ENCODE measurements around the gene BICRA. TPM values are rescaled to one million over a fixed set of nuclear protein-coding genes. Genes with fewer than 3 reads are reported as not detected.

BICRA gene
- total RNA-seq, 2 donors from 2014 or later, result 32.1 to 34.8 TPM

- H3K36me3 Mint-ChIP-seq (ENCODE audit: low read depth), result no peaks in the 10 kb centered on the region
- H3K4me1 Mint-ChIP-seq, result peaks cover 27% of the 10 kb centered on the region
- H3K27ac Mint-ChIP-seq, result peak overlapping the region; percentile 78
- peak overlapping the region; percentile 93 for H3K4me3 Mint-ChIP-seq
- DNase-seq (peak; percentile 22 to 40 (median 35)), ATAC-seq (peak; percentile 13)
- no peaks in the 10 kb centered on the region for H3K27me3 Mint-ChIP-seq
- no peaks in the 10 kb centered on the region for H3K9me3 ChIP-seq (ENCODE audit: control insufficient read depth, low read length, poor library complexity, severe bottlenecking)
Observed at GRCh38 chr19:47609906-47610894, 1.3 kb downstream of the BICRA start.

GRCh38 chr19:47610902-47611301 is 2.0 kb downstream of the BICRA start:
- Mint-ChIP-seq H3K36me3 (ENCODE audit: low read depth) (no peaks in the 10 kb centered on the region), H3K27me3 (no peaks in the 10 kb centered on the region), H3K27ac (peak overlapping the region; percentile 78), H3K4me3 (peak overlapping the region; percentile 93), H3K4me1 (peaks cover 30% of the 10 kb centered on the region)
- no peaks in the 10 kb centered on the region for H3K9me3 ChIP-seq (ENCODE audit: control insufficient read depth, low read length, poor library complexity, severe bottlenecking)
- ATAC-seq, result no peak
- no peak for DNase-seq

- Mint-ChIP-seq H3K27ac (peak overlapping the region; percentile 59), H3K4me3 (peak overlapping the region; percentile 36), H3K4me1 (peaks cover 31% of the 10 kb centered on the region), H3K27me3 (no peaks in the 10 kb centered on the region), H3K36me3 (ENCODE audit: low read depth) (no peaks in the 10 kb centered on the region)
- no peak for ATAC-seq
- H3K9me3 ChIP-seq (ENCODE audit: control insufficient read depth, low read length, poor library complexity, severe bottlenecking), result no peaks in the 10 kb centered on the region
- DNase-seq, result no peak
Observed at GRCh38 chr19:47613165-47614020, 4.5 kb downstream of the BICRA start.

GRCh38 chr19:47614021-47614295 is 5.0 kb downstream of the BICRA start:
- H3K4me3 Mint-ChIP-seq, result no peak overlapping the region
- H3K4me1 Mint-ChIP-seq, result peaks cover 31% of the 10 kb centered on the region
- no peaks in the 10 kb centered on the region for H3K9me3 ChIP-seq (ENCODE audit: control insufficient read depth, low read length, poor library complexity, severe bottlenecking)
- no peaks in the 10 kb centered on the region for H3K36me3 Mint-ChIP-seq (ENCODE audit: low read depth)
- H3K27ac Mint-ChIP-seq, result no peak overlapping the region
- no peak for ATAC-seq
- no peaks in the 10 kb centered on the region for H3K27me3 Mint-ChIP-seq
- DNase-seq, result no peak

GRCh38 chr19:47614559-47614958 is 5.6 kb downstream of the BICRA start:
- Mint-ChIP-seq H3K27ac (no peak overlapping the region), H3K4me1 (peaks cover 34% of the 10 kb centered on the region)
- ATAC-seq, result no peak

GRCh38 chr19:47615230-47615629 is 6.3 kb downstream of the BICRA start:
- Mint-ChIP-seq H3K4me3 (peak overlapping the region; percentile 7), H3K27ac (no peak overlapping the region), H3K27me3 (no peaks in the 10 kb centered on the region), H3K4me1 (peaks cover 40% of the 10 kb centered on the region), H3K36me3 (ENCODE audit: low read depth) (no peaks in the 10 kb centered on the region)
- H3K9me3 ChIP-seq (ENCODE audit: control insufficient read depth, low read length, poor library complexity, severe bottlenecking), result no peaks in the 10 kb centered on the region
- no peak for ATAC-seq
- no peak for DNase-seq

More at GRCh38 chr19:47614559-47614958, 5.6 kb downstream of the BICRA start:
- no peaks in the 10 kb centered on the region for H3K9me3 ChIP-seq (ENCODE audit: control insufficient read depth, low read length, poor library complexity, severe bottlenecking)
- no peak overlapping the region for H3K4me3 Mint-ChIP-seq
- DNase-seq, result no peak
- no peaks in the 10 kb centered on the region for H3K27me3 Mint-ChIP-seq
- no peaks in the 10 kb centered on the region for H3K36me3 Mint-ChIP-seq (ENCODE audit: low read depth)

GRCh38 chr19:47615714-47616113 is 6.8 kb downstream of the BICRA start:
- no peak overlapping the region for H3K27ac Mint-ChIP-seq
- no peak overlapping the region for H3K4me3 Mint-ChIP-seq

GRCh38 chr19:47618771-47619170 is 9.8 kb downstream of the BICRA start:
- ATAC-seq (no peak), DNase-seq (no peak)
- Mint-ChIP-seq H3K27ac (no peak overlapping the region), H3K4me1 (peaks cover 31% of the 10 kb centered on the region), H3K27me3 (no peaks in the 10 kb centered on the region), H3K4me3 (no peak overlapping the region), H3K36me3 (ENCODE audit: low read depth) (peaks cover 2% of the 10 kb centered on the region)
- H3K9me3 ChIP-seq (ENCODE audit: control insufficient read depth, low read length, poor library complexity, severe bottlenecking), result no peaks in the 10 kb centered on the region

More at GRCh38 chr19:47615714-47616113, 6.8 kb downstream of the BICRA start:
- H3K4me1 Mint-ChIP-seq, result peaks cover 39% of the 10 kb centered on the region
- H3K27me3 Mint-ChIP-seq, result no peaks in the 10 kb centered on the region
- DNase-seq, result no peak
- no peaks in the 10 kb centered on the region for H3K9me3 ChIP-seq (ENCODE audit: control insufficient read depth, low read length, poor library complexity, severe bottlenecking)
- H3K36me3 Mint-ChIP-seq (ENCODE audit: low read depth), result peaks cover under 1% of the 10 kb centered on the region
- no peak for ATAC-seq

GRCh38 chr19:47619763-47620162 is 10.8 kb downstream of the BICRA start:
- Mint-ChIP-seq H3K4me3 (no peak overlapping the region), H3K36me3 (ENCODE audit: low read depth) (peaks cover 2% of the 10 kb centered on the region), H3K27ac (peak overlapping the region; percentile 21), H3K4me1 (peaks cover 33% of the 10 kb centered on the region), H3K27me3 (no peaks in the 10 kb centered on the region)
- no peak for DNase-seq
- H3K9me3 ChIP-seq (ENCODE audit: control insufficient read depth, low read length, poor library complexity, severe bottlenecking), result no peaks in the 10 kb centered on the region
- ATAC-seq, result no peak

- Mint-ChIP-seq H3K27me3 (no peaks in the 10 kb centered on the region), H3K36me3 (ENCODE audit: low read depth) (peaks cover 2% of the 10 kb centered on the region), H3K4me3 (no peak overlapping the region), H3K4me1 (peaks cover 35% of the 10 kb centered on the region), H3K27ac (no peak overlapping the region)
- no peak for DNase-seq
- ATAC-seq, result no peak
- H3K9me3 ChIP-seq (ENCODE audit: control insufficient read depth, low read length, poor library complexity, severe bottlenecking), result no peaks in the 10 kb centered on the region
Observed at GRCh38 chr19:47623151-47623920, 14.4 kb downstream of the BICRA start.

GRCh38 chr19:47623921-47624391 is 15.0 kb downstream of the BICRA start:
- Mint-ChIP-seq H3K27ac (peak overlapping the region; percentile 16), H3K36me3 (ENCODE audit: low read depth) (peaks cover 2% of the 10 kb centered on the region), H3K4me3 (no peak overlapping the region), H3K27me3 (no peaks in the 10 kb centered on the region), H3K4me1 (peaks cover 35% of the 10 kb centered on the region)
- H3K9me3 ChIP-seq (ENCODE audit: control insufficient read depth, low read length, poor library complexity, severe bottlenecking), result no peaks in the 10 kb centered on the region
- DNase-seq, result no peak
- ATAC-seq, result no peak

- ATAC-seq, result no peak
- peaks cover 29% of the 10 kb centered on the region for H3K4me1 Mint-ChIP-seq
- no peak overlapping the region for H3K27ac Mint-ChIP-seq
- no peak overlapping the region for H3K4me3 Mint-ChIP-seq
- no peaks in the 10 kb centered on the region for H3K27me3 Mint-ChIP-seq
- peaks cover 2% of the 10 kb centered on the region for H3K36me3 Mint-ChIP-seq (ENCODE audit: low read depth)
- H3K9me3 ChIP-seq (ENCODE audit: control insufficient read depth, low read length, poor library complexity, severe bottlenecking), result no peaks in the 10 kb centered on the region
- DNase-seq, result no peak
Observed at GRCh38 chr19:47625650-47626049, 16.7 kb downstream of the BICRA start.

Data from T-helper 17 cell (primary cell).